Measurements from ENCODE around the gene HOXA4. TPM values are rescaled to one million over a fixed set of nuclear protein-coding genes. Genes with fewer than 3 reads are reported as not detected.

The HOXA4 gene
- total and polyA plus RNA-seq, 10 of the 15 experiments (the other 5 are each of a cell fraction or from before 2014, with no cell fraction given), result 0.07 TPM; not detected in 9

GRCh38 chr7:27154369-27154768, 23.8 kb upstream of the HOXA4 start (continued):
- TF ChIP-seq ZNF592 (IDR thresholded peaks at IDR 0.05), result no peak
- no peak for TF ChIP-seq E2F8 (IDR thresholded peaks at IDR 0.05; ENCODE audit: low read depth, partially characterized antibody)
- TF ChIP-seq SUZ12 (IDR thresholded peaks at IDR 0.05; ENCODE audit: unreplicated experiment), result no peak
- TF ChIP-seq E2F4 (IDR thresholded peaks at IDR 0.05; ENCODE audit: low read depth, low read length), result no peak
- TF ChIP-seq PML (IDR thresholded peaks at IDR 0.05; ENCODE audit: low read length), result no peak
- TF ChIP-seq STAT3 (IDR thresholded peaks at IDR 0.05; ENCODE audit: low read depth, low read length), result no peak
- TF ChIP-seq BHLHE40 (IDR thresholded peaks at IDR 0.05; ENCODE audit: borderline replicate concordance in 1 of 2, low read depth in 2 of 2, low read length in 1 of 2), result no peak
